Activated effector memory CD4-positive, alpha-beta T cell treated with Interleukin-2 at 50 U/mL for 16 hours (primary cell): Measurements from ENCODE around the gene RERE.
"Not testable (repeated sequence)": the region's sequence is repeated elsewhere in the genome, so short reads cannot be mapped to it uniquely, and the experiment has no call there.

Experiments used
- DNase-seq: peaks from one replicate; pipeline ENCODE4 v3.0.0-alpha.2; 2020

The RERE gene

DNA sequence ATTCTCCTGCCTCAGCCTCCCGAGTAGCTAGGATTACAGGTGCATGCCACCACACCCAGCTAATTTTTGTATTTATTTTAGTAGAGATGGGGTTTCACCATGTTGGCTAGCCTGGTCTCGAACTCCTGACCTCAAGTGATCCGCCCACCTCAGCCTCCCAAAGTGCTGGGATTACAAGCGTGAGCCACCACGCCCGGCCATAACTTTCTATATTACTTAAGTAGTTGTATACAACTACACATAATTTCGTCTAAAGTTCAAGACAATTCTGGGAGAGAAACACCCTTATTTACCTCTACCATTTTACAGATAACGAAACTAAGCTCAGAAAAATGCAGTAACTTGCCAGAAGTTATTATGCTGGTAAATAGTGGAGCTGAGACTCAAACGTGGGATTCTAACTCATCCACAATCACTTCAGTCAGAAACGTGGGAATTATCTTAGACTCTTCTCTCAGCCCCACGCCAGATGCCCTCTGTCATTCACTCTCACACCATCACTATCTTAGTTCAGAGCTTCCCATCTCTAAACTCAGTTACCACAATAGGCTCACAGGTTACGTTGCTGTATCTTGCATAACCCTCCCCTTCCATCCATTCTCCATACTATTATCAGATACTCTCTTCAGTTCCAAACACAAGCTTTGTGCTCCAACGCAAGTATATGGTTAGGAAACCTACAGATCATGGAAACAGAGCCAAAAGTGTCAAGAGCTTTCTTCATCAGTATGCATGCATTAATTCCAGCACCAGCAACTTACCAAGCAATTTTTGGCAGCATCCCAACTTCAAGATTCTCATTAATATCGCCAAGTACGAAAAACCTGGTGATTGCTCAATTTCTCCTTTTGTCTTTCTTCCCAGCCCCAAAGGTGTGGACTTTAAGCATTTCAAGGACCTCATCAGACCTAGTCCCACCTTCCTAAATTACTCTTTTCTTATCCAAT, 69.3 kb downstream of the RERE start:
- no peak for DNase-seq

- no peak for DNase-seq
Observed at GRCh38 chr1:8746554-8746953, 70.9 kb downstream of the RERE start.

- no peak for DNase-seq
Observed at GRCh38 chr1:8745749-8746390, 71.6 kb downstream of the RERE start.

- DNase-seq = no peak
Observed at GRCh38 chr1:8745346-8745745, 72.1 kb downstream of the RERE start.

DNA sequence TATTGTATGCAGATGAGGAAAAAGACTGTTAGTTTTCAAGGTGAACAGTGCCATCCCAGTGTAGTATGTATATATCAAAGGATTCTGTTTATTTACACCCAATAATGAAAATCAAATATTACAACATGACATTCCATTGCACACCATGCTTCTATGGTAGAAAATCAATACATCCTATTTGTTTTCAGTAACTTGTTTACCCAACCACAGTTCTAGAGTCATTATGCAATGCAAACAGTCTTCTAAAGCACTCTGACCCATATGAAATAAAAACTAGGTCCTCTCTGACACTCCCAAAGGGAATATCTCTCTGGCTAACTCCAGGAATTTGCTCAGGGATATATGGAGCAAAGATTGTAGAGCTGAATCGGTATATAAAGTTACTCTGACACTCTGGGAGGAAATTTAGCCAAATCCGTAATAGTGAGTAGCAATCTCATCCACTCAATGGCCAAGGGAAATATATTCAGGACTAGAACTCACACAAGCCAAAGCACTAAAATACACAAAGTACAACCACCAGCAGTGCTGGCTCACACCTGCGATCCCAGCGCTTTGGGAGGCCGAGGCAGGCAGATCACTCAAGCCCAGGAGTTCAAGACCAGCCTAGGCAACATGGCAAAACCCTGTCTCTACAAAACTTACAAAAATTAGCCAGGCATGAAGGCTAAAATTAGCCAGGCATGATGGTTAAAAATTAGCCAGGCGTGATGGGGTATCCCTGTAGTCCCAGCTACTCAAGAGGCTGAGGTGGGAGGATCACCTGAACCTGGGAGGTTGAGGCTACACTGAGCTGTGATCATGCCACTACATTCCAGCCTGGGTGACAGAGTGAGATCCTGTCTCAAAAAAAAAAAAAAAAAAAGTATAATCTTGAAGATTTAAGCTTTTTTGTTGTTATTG, 75.2 kb downstream of the RERE start:
- no peak for DNase-seq

GRCh38 chr1:8740034-8740449, 77.4 kb downstream of the RERE start:
- DNase-seq = no peak

DNA sequence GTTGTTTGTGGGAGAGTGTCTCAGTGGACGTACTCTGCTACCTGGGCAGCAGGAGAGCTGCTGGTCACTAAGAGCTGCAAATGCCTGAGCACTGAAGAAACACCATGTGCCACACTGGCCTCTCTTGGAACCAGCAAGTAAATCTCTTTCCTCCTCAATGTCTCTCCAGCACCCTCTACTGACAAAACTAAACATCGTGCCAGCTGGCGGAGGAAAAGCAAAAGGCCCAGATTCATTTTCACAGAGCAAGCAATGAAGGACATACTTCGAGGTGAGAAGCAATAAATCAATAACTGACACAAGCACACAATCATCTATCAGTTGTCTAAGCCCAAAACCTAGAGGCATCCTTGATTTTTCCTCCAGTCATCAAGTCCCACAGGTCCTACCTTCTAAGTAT, 78.1 kb downstream of the RERE start:
- no peak for DNase-seq

GRCh38 chr1:8736927-8737326, 80.5 kb downstream of the RERE start:
- no peak for DNase-seq

DNA sequence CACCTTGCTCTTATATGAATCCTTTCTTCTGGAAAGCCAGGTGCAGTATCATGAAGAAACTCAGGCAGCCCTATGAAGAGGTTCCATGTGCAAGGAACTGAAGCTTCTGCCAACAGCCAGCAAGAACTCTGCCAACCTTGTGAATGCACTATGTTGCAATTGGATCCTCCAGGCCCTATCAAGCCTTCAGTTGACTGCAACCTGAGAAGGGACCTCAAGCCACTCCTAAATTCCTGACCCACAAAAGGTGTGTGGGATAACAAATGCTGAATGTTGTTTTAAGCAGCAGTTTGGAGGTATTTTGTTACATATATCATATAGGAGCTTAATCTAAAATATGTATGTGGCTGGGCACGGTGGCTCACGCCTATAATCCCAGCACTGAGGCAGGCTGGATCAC, 84.0 kb downstream of the RERE start:
- DNase-seq = no peak

DNA sequence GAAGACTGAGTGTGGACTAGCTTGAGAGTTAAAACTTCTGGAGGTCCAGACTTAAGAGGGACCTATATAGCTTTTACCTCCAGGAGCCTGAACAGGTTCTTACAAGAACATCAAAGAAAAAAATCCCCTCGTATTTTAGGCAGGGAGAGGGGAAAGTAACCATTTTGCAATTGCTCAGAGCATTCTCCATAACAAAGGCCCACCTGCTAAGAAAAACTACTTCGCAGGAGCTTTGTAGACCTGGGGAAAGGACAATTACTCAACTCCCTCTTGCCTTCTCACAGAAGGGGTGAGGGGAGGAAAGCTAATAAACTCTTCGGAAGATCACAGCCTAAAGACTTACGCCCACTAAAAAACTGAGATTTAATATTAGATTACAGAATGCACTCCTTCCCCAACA, 86.3 kb downstream of the RERE start:
- no peak for DNase-seq

DNA sequence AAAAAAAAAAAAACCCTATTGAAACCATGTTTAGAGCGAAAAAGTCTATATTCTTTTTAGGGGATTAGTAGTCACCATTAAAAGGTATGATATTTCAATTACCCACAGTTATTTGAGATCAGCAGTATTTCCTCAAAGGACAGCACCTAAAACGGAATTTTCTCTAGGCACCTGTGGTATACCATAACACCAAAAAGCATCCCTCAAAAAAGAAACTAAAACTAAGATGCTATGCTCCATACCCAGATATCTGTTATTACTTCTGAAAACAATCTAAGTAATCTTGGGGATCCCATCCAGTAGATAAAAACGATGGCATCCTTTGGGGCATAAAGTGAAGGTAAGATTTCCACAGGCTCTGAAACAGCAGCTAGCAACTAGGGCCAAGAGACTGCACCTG, 89.0 kb downstream of the RERE start:
- DNase-seq = no peak

DNA sequence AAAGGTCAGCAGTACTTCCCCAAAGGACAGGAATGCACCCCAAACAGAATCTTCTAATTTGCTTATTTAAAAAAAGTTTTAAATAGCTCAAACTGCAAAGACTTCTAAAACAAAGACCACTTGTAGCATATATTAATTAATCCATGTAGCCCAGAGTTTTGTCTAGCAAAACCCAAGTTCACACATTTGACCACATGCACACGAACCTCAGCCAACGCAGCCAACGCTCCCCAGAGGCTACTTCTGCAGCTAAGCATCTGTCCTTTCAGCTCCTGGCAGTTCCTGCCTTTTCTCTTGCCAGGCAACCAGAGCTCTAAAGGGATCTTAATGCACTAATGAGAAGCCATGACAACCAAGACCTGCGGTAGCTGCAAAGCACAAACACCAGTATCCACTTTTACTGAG, 89.6 kb downstream of the RERE start:
- DNase-seq = no peak

DNA sequence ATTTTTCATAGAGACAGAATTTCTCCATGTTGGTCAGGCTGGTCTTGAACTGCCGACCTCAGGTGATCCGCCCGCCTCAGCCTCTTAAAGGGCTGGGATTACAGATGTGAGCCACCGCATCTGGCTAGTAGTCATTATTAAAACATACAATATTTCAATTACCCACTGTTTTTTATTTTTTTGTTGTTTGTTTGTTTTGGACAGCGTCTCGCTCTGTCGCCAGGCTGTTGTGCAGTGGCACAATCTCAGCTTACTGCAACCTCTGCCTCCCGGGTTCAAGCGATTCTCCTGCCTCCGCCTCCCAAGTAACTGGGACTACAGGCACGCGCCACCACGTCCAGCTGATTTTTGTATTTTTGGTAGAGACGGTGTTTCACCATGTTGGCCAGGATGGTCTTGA, 90.1 kb downstream of the RERE start:
- not testable (repeated sequence) for DNase-seq

DNA sequence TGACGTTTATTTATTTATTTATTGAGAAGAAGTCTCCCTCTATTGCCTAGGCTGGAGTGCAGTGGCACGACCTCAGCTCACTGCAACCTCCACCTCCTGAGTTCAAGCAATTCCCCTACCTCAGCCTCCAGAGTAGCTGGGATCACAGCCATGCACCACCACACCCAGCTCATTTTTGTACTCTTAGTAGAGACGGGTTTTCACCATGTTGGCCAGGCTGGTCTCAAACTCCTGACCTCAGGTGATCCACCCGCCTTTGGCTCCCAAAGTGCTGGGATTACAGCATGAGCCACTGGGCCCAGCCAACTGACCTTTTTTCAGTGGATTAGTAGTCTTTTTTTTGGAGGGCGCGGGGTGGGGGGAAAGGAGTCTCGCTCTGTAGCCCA, 90.6 kb downstream of the RERE start:
- not testable (repeated sequence) for DNase-seq

DNA sequence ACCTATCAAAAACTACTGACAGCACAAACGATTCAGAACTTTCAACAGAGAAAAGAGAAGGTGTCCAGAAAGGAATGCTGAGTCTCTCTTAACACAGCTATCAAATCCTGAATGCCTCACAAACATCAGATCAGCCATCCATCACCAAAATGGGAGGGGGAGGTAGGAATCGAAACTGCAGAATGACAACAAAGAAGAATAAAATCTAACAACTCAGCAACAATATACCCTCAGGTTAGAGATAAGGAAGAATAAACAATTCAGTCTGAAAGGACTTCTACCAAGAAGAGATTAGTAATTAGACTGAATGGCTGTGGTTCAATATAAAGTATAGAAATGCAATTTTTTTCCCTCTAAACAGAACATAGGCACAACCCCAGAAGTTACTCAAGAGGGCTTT, 94.4 kb downstream of the RERE start:
- no peak for DNase-seq

GRCh38 chr1:8722366-8722765, 95.1 kb downstream of the RERE start:
- no peak for DNase-seq

GRCh38 chr1:8721679-8722324, 95.6 kb downstream of the RERE start:
- no peak for DNase-seq

DNA sequence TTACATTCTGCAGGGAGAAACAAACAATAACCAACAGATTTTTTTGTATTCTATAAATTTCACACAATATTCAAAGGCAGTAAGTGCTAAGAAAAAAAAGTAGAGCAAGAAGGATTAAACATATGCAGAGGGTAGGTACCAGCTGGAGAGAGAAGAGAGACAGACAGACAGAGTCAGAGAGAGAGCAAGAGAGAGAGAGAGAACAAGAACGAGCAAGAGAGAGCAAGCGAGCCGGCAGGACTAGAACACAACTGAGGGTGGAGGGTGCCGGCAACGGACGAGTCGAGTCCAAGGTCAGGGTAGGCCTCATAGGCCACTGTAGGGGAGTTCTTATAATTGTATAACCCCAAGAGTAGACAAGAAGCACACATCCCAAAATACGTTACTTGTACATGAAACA, 97.1 kb downstream of the RERE start:
- DNase-seq = no peak

GRCh38 chr1:8718850-8719361, 98.5 kb downstream of the RERE start:
- no peak for DNase-seq

GRCh38 chr1:8717148-8717547, 100.3 kb downstream of the RERE start:
- no peak for DNase-seq

GRCh38 chr1:8716238-8716637, 101.2 kb downstream of the RERE start:
- no peak for DNase-seq

- no peak for DNase-seq
Observed at GRCh38 chr1:8714173-8714572, 103.3 kb downstream of the RERE start.
